OCI-LY3 (cell line): Measurements from ENCODE around the gene CDH4.

Source experiments
- EZH2phosphoT487 ChIP-seq: fragments of 200-600 bp; shearing (Covaris generic); IDR thresholded peaks from 2 replicates; pipeline ENCODE4 v1.6.1; 2018; ENCODE audit warnings: antibody characterized with exemption, mixed run types, low read depth
- TF ChIP-seq, protein P1 (sequence below): fragments of 200-600, 300-600 bp; sonication (generic); IDR thresholded peaks from 2 replicates; pipeline ENCODE4 v1.5.1; 2014; ENCODE audit warnings: antibody characterized with exemption, low read length, low read depth

GRCh38 chr20:61366914-61367313, 114.9 kb downstream of the CDH4 start:
- TF ChIP-seq, protein P1, sequence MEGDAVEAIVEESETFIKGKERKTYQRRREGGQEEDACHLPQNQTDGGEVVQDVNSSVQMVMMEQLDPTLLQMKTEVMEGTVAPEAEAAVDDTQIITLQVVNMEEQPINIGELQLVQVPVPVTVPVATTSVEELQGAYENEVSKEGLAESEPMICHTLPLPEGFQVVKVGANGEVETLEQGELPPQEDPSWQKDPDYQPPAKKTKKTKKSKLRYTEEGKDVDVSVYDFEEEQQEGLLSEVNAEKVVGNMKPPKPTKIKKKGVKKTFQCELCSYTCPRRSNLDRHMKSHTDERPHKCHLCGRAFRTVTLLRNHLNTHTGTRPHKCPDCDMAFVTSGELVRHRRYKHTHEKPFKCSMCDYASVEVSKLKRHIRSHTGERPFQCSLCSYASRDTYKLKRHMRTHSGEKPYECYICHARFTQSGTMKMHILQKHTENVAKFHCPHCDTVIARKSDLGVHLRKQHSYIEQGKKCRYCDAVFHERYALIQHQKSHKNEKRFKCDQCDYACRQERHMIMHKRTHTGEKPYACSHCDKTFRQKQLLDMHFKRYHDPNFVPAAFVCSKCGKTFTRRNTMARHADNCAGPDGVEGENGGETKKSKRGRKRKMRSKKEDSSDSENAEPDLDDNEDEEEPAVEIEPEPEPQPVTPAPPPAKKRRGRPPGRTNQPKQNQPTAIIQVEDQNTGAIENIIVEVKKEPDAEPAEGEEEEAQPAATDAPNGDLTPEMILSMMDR: no peak
- TF ChIP-seq EZH2phosphoT487: no peak
